Smooth muscle cell (in vitro differentiated cells): ENCODE measurements around the gene TMEM175. TPM values are rescaled to one million over a fixed set of nuclear protein-coding genes. Genes with fewer than 3 reads are reported as not detected.

Experiments used
- DNase-seq: peaks from one replicate; lab custom pipeline; 2025; ENCODE audit not compliant: unreplicated experiment; lab: John Stamatoyannopoulos, UW
- H2AFZ ChIP-seq: fragments of 200-600 bp; sonication (generic); 2 replicates; pipeline ENCODE4 v1.6.0; 2016; ENCODE audit warnings: antibody characterized with exemption, low read depth, mild to moderate bottlenecking
- H3F3A ChIP-seq: fragments of 200-600 bp; sonication (generic); 2 replicates; pipeline ENCODE4 v1.6.0; 2017; ENCODE audit warnings: antibody characterized with exemption, low read depth
- H3K27ac ChIP-seq: fragments of 200-600 bp; sonication (generic); 2 replicates; pipeline ENCODE4 v1.5.1; 2016; ENCODE audit warnings: low read depth, mild to moderate bottlenecking
- H3K27me3 ChIP-seq: fragments of 200-600 bp; sonication (generic); 2 replicates; pipeline ENCODE4 v1.6.1; 2016; ENCODE audit warnings: low read depth, mild to moderate bottlenecking
- H3K36me3 ChIP-seq: fragments of 200-600 bp; sonication (generic); 2 replicates; pipeline ENCODE4 v1.5.1; 2016; ENCODE audit warnings: low read depth
- H3K4me1 ChIP-seq: fragments of 200-600 bp; sonication (generic); 2 replicates; pipeline ENCODE4 v1.5.1; 2016; ENCODE audit warnings: low read depth
- H3K4me2 ChIP-seq: fragments of 200-600 bp; sonication (generic); 2 replicates; pipeline ENCODE4 v1.6.0; 2016; ENCODE audit warnings: mild to moderate bottlenecking
- H3K4me3 ChIP-seq: fragments of 200-600 bp; sonication (generic); 2 replicates; pipeline ENCODE4 v1.5.1; 2016; ENCODE audit warnings: mild to moderate bottlenecking
- H3K79me2 ChIP-seq: fragments of 200-600 bp; sonication (generic); 2 replicates; pipeline ENCODE4 v1.6.0; 2016; ENCODE audit warnings: low read depth, mild to moderate bottlenecking
- H3K9ac ChIP-seq: fragments of 200-600 bp; sonication (generic); 2 replicates; pipeline ENCODE4 v1.6.0; 2016; ENCODE audit warnings: low read depth
- H3K9me3 ChIP-seq: fragments of 200-600 bp; sonication (generic); replicated peaks from 2 replicates; pipeline ENCODE4 v1.5.1; 2016; ENCODE audit warnings: low read depth
- H4K20me1 ChIP-seq: fragments of 200-600 bp; sonication (generic); 2 replicates; pipeline ENCODE4 v1.6.0; 2016; ENCODE audit warnings: low read depth
- WGBS: methylation state at CpG from one replicate; pipeline ENCODE4 v1.1.7; 2016; ENCODE audit warnings: low lambda C conversion rate; 5-methylcytosine and 5-hydroxymethylcytosine counted together
- polyA plus RNA-seq: library from polyadenylated mRNA; unstranded; fragments of >200 nt; fragmentation: Nextera tagmentation; extraction: Ambion mirVana; gene quantifications from 2 replicates; pipeline ENCODE4 v1.2.1, GENCODE V29; 2016
- total RNA-seq: library from RNA; depleted of rRNA; stranded (reverse); fragments of >200 nt; gene quantifications from 2 replicates; pipeline ENCODE4 v1.2.3, GENCODE V29; 2014
- TF ChIP-seq, protein P1 (sequence below): fragments of 200-600 bp; sonication (generic); IDR thresholded peaks from 2 replicates; pipeline ENCODE4 v1.5.1; 2017; ENCODE audit warnings: borderline replicate concordance, mild to moderate bottlenecking, antibody characterized with exemption; ENCODE audit not compliant: insufficient read depth, poor library complexity, severe bottlenecking

TMEM175 gene
- total and polyA plus RNA-seq, 2 experiments from 2014 or later = 20.6 to 27.6 TPM

DNA sequence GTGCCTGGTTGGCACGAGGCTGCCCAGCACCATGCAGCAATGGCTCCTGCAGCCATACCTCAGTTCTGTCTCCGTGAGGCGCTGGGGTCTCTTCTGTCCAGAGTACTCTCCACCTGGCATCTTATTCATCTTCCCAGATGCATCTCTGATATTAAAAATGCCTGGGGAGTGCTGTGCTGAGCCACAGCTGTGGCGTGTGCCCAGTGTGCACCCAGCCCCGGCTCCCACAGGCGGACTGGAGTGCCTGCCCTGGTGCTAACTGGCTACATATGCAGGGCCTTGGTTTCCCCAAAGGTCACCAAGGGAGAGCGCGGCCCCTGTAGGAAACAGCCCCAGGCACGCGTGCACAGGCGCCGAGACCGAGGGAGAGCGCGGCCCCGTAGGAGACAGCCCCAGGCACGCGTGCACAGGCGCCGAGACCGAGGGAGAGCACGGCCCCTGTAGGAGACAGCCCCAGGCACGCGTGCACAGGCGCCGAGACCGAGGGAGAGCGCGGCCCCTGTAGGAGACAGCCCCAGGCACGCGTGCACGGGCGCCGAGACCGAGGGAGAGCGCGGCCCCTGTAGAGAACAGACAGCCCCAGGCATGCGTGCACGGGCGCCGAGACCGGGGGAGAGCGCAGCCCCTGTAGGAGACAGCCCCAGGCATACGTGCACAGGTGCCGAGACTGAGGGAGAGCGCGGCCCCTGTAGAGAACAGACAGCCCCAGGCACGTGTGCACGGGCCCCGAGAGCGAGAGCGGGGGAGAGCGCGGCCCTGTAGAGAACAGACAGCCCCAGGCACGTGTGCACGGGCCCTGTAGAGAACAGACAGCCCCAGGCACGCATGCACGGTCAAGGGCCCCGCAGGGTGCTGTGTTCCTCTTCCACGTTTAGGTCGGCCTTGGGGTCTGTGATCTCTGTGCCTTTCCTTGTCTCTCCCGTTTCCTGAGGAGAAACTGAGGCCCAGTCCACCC, 14.5 kb downstream of the TMEM175 start:
- no peaks in the 10 kb centered on the region for H3K79me2 ChIP-seq
- peaks cover 26% of the 10 kb centered on the region for H4K20me1 ChIP-seq
- H3K9me3 ChIP-seq = no peaks in the 10 kb centered on the region
- no peaks in the 10 kb centered on the region for H3K4me1 ChIP-seq
- H2AFZ ChIP-seq = no peak overlapping the region
- H3K36me3 ChIP-seq = no peaks in the 10 kb centered on the region
- H3F3A ChIP-seq = no peaks in the 10 kb centered on the region
- H3K4me2 ChIP-seq = no peak overlapping the region
- 92% methylated on average over 37 of the region's 62 CpGs for WGBS
- H3K4me3 ChIP-seq = no peak overlapping the region
- H3K27ac ChIP-seq = no peak overlapping the region
- no peak overlapping the region for H3K9ac ChIP-seq
- no peak for DNase-seq
- TF ChIP-seq, protein P1, sequence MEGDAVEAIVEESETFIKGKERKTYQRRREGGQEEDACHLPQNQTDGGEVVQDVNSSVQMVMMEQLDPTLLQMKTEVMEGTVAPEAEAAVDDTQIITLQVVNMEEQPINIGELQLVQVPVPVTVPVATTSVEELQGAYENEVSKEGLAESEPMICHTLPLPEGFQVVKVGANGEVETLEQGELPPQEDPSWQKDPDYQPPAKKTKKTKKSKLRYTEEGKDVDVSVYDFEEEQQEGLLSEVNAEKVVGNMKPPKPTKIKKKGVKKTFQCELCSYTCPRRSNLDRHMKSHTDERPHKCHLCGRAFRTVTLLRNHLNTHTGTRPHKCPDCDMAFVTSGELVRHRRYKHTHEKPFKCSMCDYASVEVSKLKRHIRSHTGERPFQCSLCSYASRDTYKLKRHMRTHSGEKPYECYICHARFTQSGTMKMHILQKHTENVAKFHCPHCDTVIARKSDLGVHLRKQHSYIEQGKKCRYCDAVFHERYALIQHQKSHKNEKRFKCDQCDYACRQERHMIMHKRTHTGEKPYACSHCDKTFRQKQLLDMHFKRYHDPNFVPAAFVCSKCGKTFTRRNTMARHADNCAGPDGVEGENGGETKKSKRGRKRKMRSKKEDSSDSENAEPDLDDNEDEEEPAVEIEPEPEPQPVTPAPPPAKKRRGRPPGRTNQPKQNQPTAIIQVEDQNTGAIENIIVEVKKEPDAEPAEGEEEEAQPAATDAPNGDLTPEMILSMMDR = no peak
- no peaks in the 10 kb centered on the region for H3K27me3 ChIP-seq

DNA sequence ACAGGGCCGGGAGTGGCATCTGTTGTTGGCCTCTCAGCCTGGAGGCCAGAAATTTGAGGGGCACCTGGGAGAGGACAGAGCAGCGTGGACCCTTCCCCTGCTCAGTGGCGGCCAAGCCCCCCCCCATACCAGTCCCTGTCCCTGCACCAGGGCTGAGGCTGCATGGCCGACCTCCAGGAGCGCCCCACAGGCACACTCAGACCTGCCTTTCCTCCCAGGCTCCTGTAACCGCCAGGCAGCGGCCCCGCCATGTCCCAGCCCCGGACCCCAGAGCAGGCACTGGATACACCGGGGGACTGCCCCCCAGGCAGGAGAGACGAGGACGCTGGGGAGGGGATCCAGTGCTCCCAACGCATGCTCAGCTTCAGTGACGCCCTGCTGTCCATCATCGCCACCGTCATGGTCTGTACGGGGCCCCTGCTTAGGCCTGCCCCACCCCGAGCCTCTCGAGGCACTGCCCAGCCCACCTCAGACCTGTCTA, 15.3 kb downstream of the TMEM175 start:
- no peak overlapping the region for H2AFZ ChIP-seq

DNA sequence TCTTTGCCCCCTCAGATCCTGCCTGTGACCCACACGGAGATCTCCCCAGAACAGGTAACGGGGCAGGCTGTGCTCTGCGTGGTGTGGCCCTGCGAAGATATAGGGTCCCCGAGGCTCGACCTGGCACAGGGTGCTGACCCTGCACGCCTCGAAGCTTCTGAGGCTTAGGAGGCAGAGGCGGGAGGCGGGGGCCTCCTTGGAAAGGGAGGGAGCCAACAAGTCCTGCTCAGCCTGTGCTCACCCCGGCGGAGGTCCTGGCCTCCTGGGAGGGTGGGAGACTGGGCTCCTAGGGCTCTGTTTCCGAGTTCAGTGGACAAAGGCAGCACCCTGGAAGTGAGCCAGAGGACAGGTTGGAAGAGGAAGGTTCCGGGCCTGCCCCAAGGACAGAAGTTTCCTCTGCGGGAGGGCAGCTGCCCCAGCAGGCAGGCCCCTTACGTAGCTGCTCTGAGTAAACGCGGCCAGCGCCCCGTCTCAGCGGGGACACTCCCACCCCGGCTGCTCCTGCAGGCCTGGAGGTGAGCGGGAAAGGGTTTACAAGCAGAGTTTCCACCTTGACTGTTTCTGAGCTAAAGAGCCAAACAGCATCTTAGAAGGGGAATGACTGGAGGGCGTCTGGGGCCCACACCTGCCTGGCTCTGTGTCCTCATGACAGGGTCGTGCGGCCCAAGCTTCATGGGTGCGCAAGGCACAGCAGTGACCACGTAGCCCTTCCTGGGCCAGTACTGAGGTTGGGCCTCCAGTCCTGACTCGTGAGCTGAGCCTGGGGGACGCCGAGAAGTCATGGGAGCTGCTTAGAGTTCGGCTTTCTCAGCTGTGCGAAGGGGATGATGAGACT, 16.1 kb downstream of the TMEM175 start:
- H3K36me3 ChIP-seq = no peaks in the 10 kb centered on the region
- DNase-seq = no peak

More for the DNA sequence above, 15.3 kb downstream of the TMEM175 start:
- Histone ChIP-seq H3K4me3 (no peak overlapping the region), H3K9ac (no peak overlapping the region), H3K27me3 (no peaks in the 10 kb centered on the region), H3K9me3 (no peaks in the 10 kb centered on the region), H3K4me2 (no peak overlapping the region), H3K36me3 (no peaks in the 10 kb centered on the region), H3F3A (no peaks in the 10 kb centered on the region), H3K79me2 (no peaks in the 10 kb centered on the region), H3K27ac (no peak overlapping the region), H3K4me1 (no peaks in the 10 kb centered on the region), H4K20me1 (peaks cover 25% of the 10 kb centered on the region)
- WGBS = 93% methylated on average over 19 of the region's 19 CpGs
- TF ChIP-seq, protein P1 = no peak
- DNase-seq = no peak

More for the DNA sequence above, 16.1 kb downstream of the TMEM175 start:
- TF ChIP-seq, protein P1 = no peak
- Histone ChIP-seq H3K4me3 (no peak overlapping the region), H4K20me1 (peaks cover 25% of the 10 kb centered on the region), H3K9ac (no peak overlapping the region), H3F3A (no peaks in the 10 kb centered on the region), H3K9me3 (no peaks in the 10 kb centered on the region), H3K4me1 (no peaks in the 10 kb centered on the region), H2AFZ (no peak overlapping the region), H3K79me2 (no peaks in the 10 kb centered on the region), H3K4me2 (no peak overlapping the region), H3K27ac (no peak overlapping the region), H3K27me3 (no peaks in the 10 kb centered on the region)
- WGBS = 88% methylated on average over 33 of the region's 33 CpGs
